ENCODE data around the gene TMEM154.

The TMEM154 gene

GRCh38 chr4:152660526-152660925 is 19.3 kb downstream of the TMEM154 start:
- H3K4me3 ChIP-seq (ENCODE audit: low read depth, low read length): no peak overlapping the region
- DNase-seq (ENCODE audit: low read depth): no peak
- TF ChIP-seq CTCF (IDR thresholded peaks at IDR 0.05; ENCODE audit: control insufficient read depth, extremely low read depth, insufficient read depth): no peak

GRCh38 chr4:152659806-152660205 is 20.0 kb downstream of the TMEM154 start:
- no peak for TF ChIP-seq CTCF (IDR thresholded peaks at IDR 0.05; ENCODE audit: control insufficient read depth, extremely low read depth, insufficient read depth)
- no peak for DNase-seq (ENCODE audit: low read depth)
- H3K4me3 ChIP-seq (ENCODE audit: low read depth, low read length): no peak overlapping the region

GRCh38 chr4:152657657-152658056 is 22.1 kb downstream of the TMEM154 start:
- no peak overlapping the region for H3K4me3 ChIP-seq (ENCODE audit: low read depth, low read length)
- TF ChIP-seq CTCF (IDR thresholded peaks at IDR 0.05; ENCODE audit: control insufficient read depth, extremely low read depth, insufficient read depth): no peak

GRCh38 chr4:152655272-152656129 is 24.3 kb downstream of the TMEM154 start:
- TF ChIP-seq CTCF (IDR thresholded peaks at IDR 0.05; ENCODE audit: control insufficient read depth, extremely low read depth, insufficient read depth): no peak
- no peak for DNase-seq (ENCODE audit: low read depth)
- H3K4me3 ChIP-seq (ENCODE audit: low read depth, low read length): no peak overlapping the region

More at GRCh38 chr4:152657657-152658056, 22.1 kb downstream of the TMEM154 start:
- DNase-seq (ENCODE audit: low read depth): no peak

GRCh38 chr4:152652102-152652501 is 27.7 kb downstream of the TMEM154 start:
- H3K4me3 ChIP-seq (ENCODE audit: low read depth, low read length): no peak overlapping the region
- TF ChIP-seq CTCF (IDR thresholded peaks at IDR 0.05; ENCODE audit: control insufficient read depth, extremely low read depth, insufficient read depth): no peak
- no peak for DNase-seq (ENCODE audit: low read depth)

- no peak for DNase-seq (ENCODE audit: low read depth)
Measured at GRCh38 chr4:152651473-152652060, 28.2 kb downstream of the TMEM154 start.

More at GRCh38 chr4:152651473-152652060, 28.2 kb downstream of the TMEM154 start:
- no peak for TF ChIP-seq CTCF (IDR thresholded peaks at IDR 0.05; ENCODE audit: control insufficient read depth, extremely low read depth, insufficient read depth)
- no peak overlapping the region for H3K4me3 ChIP-seq (ENCODE audit: low read depth, low read length)

All from LNCaP clone FGC (cell line).